ENCODE results near the gene GLRX5. TPM values are rescaled to one million over a fixed set of nuclear protein-coding genes. Genes with fewer than 3 reads are reported as not detected.

Gene GLRX5
- total and polyA plus RNA-seq, 10 donors, result 18.2 to 48.4 (median 28.2) TPM

GRCh38 chr14:95536036-95536593, 1.3 kb downstream of the GLRX5 start:
- Histone ChIP-seq H3K4me3 (peak overlapping the region; percentile 81 to 100 (median 98)), H3K27me3 (replicated peaks in 1 of 7) (no peaks in the 10 kb centered on the region), H3K27ac (peak overlapping the region in 1 of 8 donors; percentile 92), H3K4me1 (peaks cover 36 to 75% (median 61%) of the 10 kb centered on the region in 6 donors), H3K36me3 (peaks cover 0 to 3% (median 0%) of the 10 kb centered on the region in 6 donors), H3K9me3 (no peaks in the 10 kb centered on the region)
- 14 to 55% (median 39%) methylated on average over 4 of the region's 4 CpGs for WGBS, 5 donors
- intact Hi-C loops (cut with DNase I; ENCODE audit: low total_unique reads), result no loop called here
- no peak for DNase-seq
- TF ChIP-seq POLR2A (IDR thresholded peaks at IDR 0.05), result no peak
- TF ChIP-seq, protein P1, sequence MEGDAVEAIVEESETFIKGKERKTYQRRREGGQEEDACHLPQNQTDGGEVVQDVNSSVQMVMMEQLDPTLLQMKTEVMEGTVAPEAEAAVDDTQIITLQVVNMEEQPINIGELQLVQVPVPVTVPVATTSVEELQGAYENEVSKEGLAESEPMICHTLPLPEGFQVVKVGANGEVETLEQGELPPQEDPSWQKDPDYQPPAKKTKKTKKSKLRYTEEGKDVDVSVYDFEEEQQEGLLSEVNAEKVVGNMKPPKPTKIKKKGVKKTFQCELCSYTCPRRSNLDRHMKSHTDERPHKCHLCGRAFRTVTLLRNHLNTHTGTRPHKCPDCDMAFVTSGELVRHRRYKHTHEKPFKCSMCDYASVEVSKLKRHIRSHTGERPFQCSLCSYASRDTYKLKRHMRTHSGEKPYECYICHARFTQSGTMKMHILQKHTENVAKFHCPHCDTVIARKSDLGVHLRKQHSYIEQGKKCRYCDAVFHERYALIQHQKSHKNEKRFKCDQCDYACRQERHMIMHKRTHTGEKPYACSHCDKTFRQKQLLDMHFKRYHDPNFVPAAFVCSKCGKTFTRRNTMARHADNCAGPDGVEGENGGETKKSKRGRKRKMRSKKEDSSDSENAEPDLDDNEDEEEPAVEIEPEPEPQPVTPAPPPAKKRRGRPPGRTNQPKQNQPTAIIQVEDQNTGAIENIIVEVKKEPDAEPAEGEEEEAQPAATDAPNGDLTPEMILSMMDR (IDR thresholded peaks at IDR 0.05 in 8 of 11, conservative IDR thresholded peaks at IDR 0.05 in 3 of 11), result no peak
- TF ChIP-seq POLR2AphosphoS5 (IDR thresholded peaks at IDR 0.05), result no peak

GRCh38 chr14:95536671-95537070, 1.8 kb downstream of the GLRX5 start:
- H3K27me3 ChIP-seq (replicated peaks in 1 of 7), result no peaks in the 10 kb centered on the region
- DNase-seq, result no peak
- no peaks in the 10 kb centered on the region for H3K36me3 ChIP-seq
- peak overlapping the region in 2 of 8 donors; percentile 97 to 99 for H3K4me3 ChIP-seq
- no peaks in the 10 kb centered on the region for H3K9me3 ChIP-seq
- H3K27ac ChIP-seq, result no peak overlapping the region
- TF ChIP-seq POLR2AphosphoS5 (IDR thresholded peaks at IDR 0.05), result no peak
- TF ChIP-seq, protein P1 (IDR thresholded peaks at IDR 0.05 in 8 of 11, conservative IDR thresholded peaks at IDR 0.05 in 3 of 11), result no peak
- TF ChIP-seq POLR2A (IDR thresholded peaks at IDR 0.05), result no peak
- peaks cover 36 to 69% (median 56%) of the 10 kb centered on the region in 6 donors for H3K4me1 ChIP-seq
- intact Hi-C loops (cut with DNase I; ENCODE audit: low total_unique reads), result no loop called here
- WGBS, 5 donors, result 77 to 85% (median 82%) methylated on average over 5 of the region's 5 CpGs

DNA sequence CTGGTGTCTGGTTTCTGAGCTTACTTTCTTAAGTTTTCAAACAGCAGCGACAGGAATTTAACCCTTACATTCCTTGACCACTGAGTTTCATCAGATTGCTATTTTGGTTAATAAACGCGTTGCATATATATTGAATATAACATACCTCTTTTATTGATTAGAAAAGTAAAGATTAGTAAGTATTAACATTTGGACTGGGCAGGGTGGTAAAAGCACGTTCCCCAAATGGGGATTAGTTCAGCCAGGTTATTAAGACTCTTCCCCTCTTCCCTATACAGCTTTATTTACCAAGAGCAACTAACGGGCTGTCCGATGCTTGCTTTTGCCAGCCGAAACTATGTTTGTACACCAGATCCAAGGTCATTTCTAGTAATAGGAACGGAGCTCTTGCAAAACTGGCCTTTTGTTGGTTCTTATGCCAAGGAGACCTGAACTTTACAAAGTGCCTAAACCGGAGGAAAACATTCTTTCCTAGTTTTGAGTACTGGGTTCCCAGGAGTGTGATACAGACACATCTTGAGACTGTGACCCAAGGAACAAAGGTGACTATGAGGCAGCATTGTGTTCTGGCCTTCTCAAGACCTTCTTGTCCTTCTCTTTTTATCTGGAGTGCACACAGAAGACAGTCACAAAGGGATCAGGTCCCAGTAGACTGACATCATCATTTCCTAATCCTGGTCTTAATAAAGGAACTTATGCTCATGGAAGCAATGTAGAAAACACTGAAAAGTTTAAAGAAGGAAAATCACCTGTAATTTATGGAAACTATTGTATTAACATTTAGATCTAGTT, 2.6 kb downstream of the GLRX5 start:
- H3K4me3 ChIP-seq, result no peak overlapping the region
- intact Hi-C loops (cut with DNase I; ENCODE audit: low total_unique reads), result no loop called here

More for the DNA sequence above, 2.6 kb downstream of the GLRX5 start:
- 71 to 85% (median 82%) methylated on average over 9 of the region's 9 CpGs for WGBS, 5 donors
- peaks cover 30 to 65% (median 47%) of the 10 kb centered on the region in 6 donors for H3K4me1 ChIP-seq
- no peaks in the 10 kb centered on the region for H3K36me3 ChIP-seq
- no peak for DNase-seq
- H3K27ac ChIP-seq, result peak overlapping the region in 1 of 8 donors; percentile 30
- H3K9me3 ChIP-seq, result no peaks in the 10 kb centered on the region
- TF ChIP-seq, protein P1 (IDR thresholded peaks at IDR 0.05 in 8 of 11, conservative IDR thresholded peaks at IDR 0.05 in 3 of 11), result no peak
- no peak for TF ChIP-seq POLR2A (IDR thresholded peaks at IDR 0.05)
- no peak for TF ChIP-seq POLR2AphosphoS5 (IDR thresholded peaks at IDR 0.05)
- no peaks in the 10 kb centered on the region for H3K27me3 ChIP-seq (replicated peaks in 1 of 7)

All from spleen (tissue), 11 donors.